ENCODE measurements around the gene ZNF217. TPM values are rescaled to one million over a fixed set of nuclear protein-coding genes. Genes with fewer than 3 reads are reported as not detected.
"Not testable (repeated sequence)": the region's sequence is repeated elsewhere in the genome, so short reads cannot be mapped to it uniquely, and the experiment has no call there.

ZNF217 gene
- total and polyA plus RNA-seq, 8 donors: 6.3 to 40.2 (median 25.9) TPM

GRCh38 chr20:53556267-53556897, 37.3 kb downstream of the ZNF217 start:
- no peak overlapping the region for H3K27ac ChIP-seq
- intact Hi-C loops (cut with DNase I; ENCODE audit: low total_unique reads): no loop called here
- H3K4me1 ChIP-seq: no peaks in the 10 kb centered on the region
- H3K9me3 ChIP-seq: no peaks in the 10 kb centered on the region
- no peaks in the 10 kb centered on the region for H3K27me3 ChIP-seq
- H3K36me3 ChIP-seq: peaks cover 0 to 3% (median 0%) of the 10 kb centered on the region in 4 donors
- 83 to 94% (median 86%) methylated on average over 11 of the region's 11 CpGs for WGBS, 5 donors
- TF ChIP-seq POLR2AphosphoS5 (IDR thresholded peaks at IDR 0.05): no peak
- no peak for TF ChIP-seq CTCF (IDR thresholded peaks at IDR 0.05)
- TF ChIP-seq POLR2A (IDR thresholded peaks at IDR 0.05): no peak
- no peak for TF ChIP-seq EP300 (IDR thresholded peaks at IDR 0.05)
- DNase-seq: no peak
- H3K4me3 ChIP-seq: no peak overlapping the region

- intact Hi-C loops (cut with DNase I; ENCODE audit: low total_unique reads): no loop called here
- H3K9me3 ChIP-seq: no peaks in the 10 kb centered on the region
- no peaks in the 10 kb centered on the region for H3K4me1 ChIP-seq
- no peak for TF ChIP-seq POLR2AphosphoS5 (IDR thresholded peaks at IDR 0.05)
- no peak for TF ChIP-seq POLR2A (IDR thresholded peaks at IDR 0.05)
- H3K4me3 ChIP-seq: no peak overlapping the region
- peak in 1 of 2 donors; percentile 29 for DNase-seq
- 83 to 92% (median 88%) methylated on average over 2 of the region's 2 CpGs for WGBS, 5 donors
- no peak overlapping the region for H3K27ac ChIP-seq
- peaks cover 0 to 3% (median 0%) of the 10 kb centered on the region in 4 donors for H3K36me3 ChIP-seq
- no peaks in the 10 kb centered on the region for H3K27me3 ChIP-seq
Measured at GRCh38 chr20:53555816-53556215, 37.8 kb downstream of the ZNF217 start.

GRCh38 chr20:53555081-53555480, 38.6 kb downstream of the ZNF217 start:
- H3K4me3 ChIP-seq: no peak overlapping the region
- TF ChIP-seq POLR2A (IDR thresholded peaks at IDR 0.05) (no peak), EP300 (IDR thresholded peaks at IDR 0.05) (no peak), POLR2AphosphoS5 (IDR thresholded peaks at IDR 0.05) (no peak), CTCF (IDR thresholded peaks at IDR 0.05) (no peak)
- intact Hi-C loops (cut with DNase I; ENCODE audit: low total_unique reads): no loop called here
- no peaks in the 10 kb centered on the region for H3K4me1 ChIP-seq
- H3K27ac ChIP-seq: no peak overlapping the region
- no peak for DNase-seq
- WGBS, 5 donors: 81 to 87% (median 84%) methylated on average over 4 of the region's 4 CpGs
- no peaks in the 10 kb centered on the region for H3K9me3 ChIP-seq
- H3K36me3 ChIP-seq: no peaks in the 10 kb centered on the region
- H3K27me3 ChIP-seq: no peaks in the 10 kb centered on the region

GRCh38 chr20:53552572-53552893, 41.1 kb downstream of the ZNF217 start:
- H3K27ac ChIP-seq; H3K4me1 ChIP-seq; H3K27me3 ChIP-seq; H3K36me3 ChIP-seq; H3K9me3 ChIP-seq; H3K4me3 ChIP-seq; DNase-seq; intact Hi-C loops (cut with DNase I; ENCODE audit: low total_unique reads): not testable (repeated sequence)
- 96 to 99% (median 99%) methylated on average over 6 of the region's 6 CpGs for WGBS, 5 donors

GRCh38 chr20:53551719-53552571, 41.7 kb downstream of the ZNF217 start:
- H3K9me3 ChIP-seq; DNase-seq; H3K27me3 ChIP-seq; H3K36me3 ChIP-seq; H3K4me3 ChIP-seq; intact Hi-C loops (cut with DNase I; ENCODE audit: low total_unique reads); H3K27ac ChIP-seq; H3K4me1 ChIP-seq: not testable (repeated sequence)
- WGBS, 5 donors: 71 to 83% (median 74%) methylated on average over 12 of the region's 12 CpGs
